ENCODE measurements around the gene OBP2A. TPM values are rescaled to one million over a fixed set of nuclear protein-coding genes. Genes with fewer than 3 reads are reported as not detected.

OBP2A gene
- total RNA-seq, 1 experiment from 2014 or later: not detected

GRCh38 chr9:135508211-135508820 lies 37.6 kb upstream of the OBP2A start:
- H3K4me1 Mint-ChIP-seq: no peaks in the 10 kb centered on the region
- POLR2A ChIA-PET: no interaction called here

GRCh38 chr9:135509458-135509857 lies 36.5 kb upstream of the OBP2A start:
- CTCF ChIA-PET: no interaction called here
- Mint-ChIP-seq H3K4me3 (no peak overlapping the region), H3K27ac (no peak overlapping the region), H3K27me3 (ENCODE audit: low read depth) (no peaks in the 10 kb centered on the region), H3K4me1 (no peaks in the 10 kb centered on the region), H3K36me3 (peaks cover 7% of the 10 kb centered on the region), H3K9me3 (no peaks in the 10 kb centered on the region; the same call in 1 of the 2 replicates)
- no peak for DNase-seq (ENCODE audit: low spot score)
- POLR2A ChIA-PET: no interaction called here
- ATAC-seq: no peak
- no peak for TF ChIP-seq AFF4 (CRISPR knock-in tag; IDR thresholded peaks at IDR 0.05; ENCODE audit: borderline replicate concordance)
- no peak for TF ChIP-seq FOXP1 (CRISPR knock-in tag; IDR thresholded peaks at IDR 0.05; ENCODE audit: borderline replicate concordance)
- TF ChIP-seq TEAD4 (CRISPR knock-in tag; IDR thresholded peaks at IDR 0.05): no peak

More at GRCh38 chr9:135508211-135508820, 37.6 kb upstream of the OBP2A start:
- TF ChIP-seq ZBTB43 (CRISPR knock-in tag; IDR thresholded peaks at IDR 0.05) (no peak), ZNF263 (CRISPR knock-in tag; IDR thresholded peaks at IDR 0.05; ENCODE audit: low read depth) (no peak), ZNF219 (CRISPR knock-in tag; IDR thresholded peaks at IDR 0.05; ENCODE audit: borderline replicate concordance) (no peak), CREB1 (CRISPR knock-in tag; IDR thresholded peaks at IDR 0.05) (no peak)
- Mint-ChIP-seq H3K27ac (no peak overlapping the region), H3K9me3 (no peaks in the 10 kb centered on the region; the same call in 1 of the 2 replicates), H3K36me3 (peaks cover 13% of the 10 kb centered on the region), H3K4me3 (no peak overlapping the region), H3K27me3 (ENCODE audit: low read depth) (no peaks in the 10 kb centered on the region)
- DNase-seq (ENCODE audit: low spot score): peak; percentile 4
- ATAC-seq: no peak
- CTCF ChIA-PET: no interaction called here

GRCh38 chr9:135512241-135512603 lies 33.7 kb upstream of the OBP2A start:
- ATAC-seq: no peak
- CTCF ChIA-PET: interaction anchor here (1.3 kb wide), 2 partner anchors 8 to 14 kb away, joined by 3 to 6 read pairs; no protein-coding TSS in a partner anchor
- POLR2A ChIA-PET: no interaction called here
- Mint-ChIP-seq H3K36me3 (no peaks in the 10 kb centered on the region), H3K4me1 (no peaks in the 10 kb centered on the region), H3K4me3 (no peak overlapping the region), H3K27me3 (ENCODE audit: low read depth) (no peaks in the 10 kb centered on the region), H3K9me3 (no peaks in the 10 kb centered on the region; the same call in 1 of the 2 replicates), H3K27ac (no peak overlapping the region; the same call in 1 of the 2 replicates)
- DNase-seq (ENCODE audit: low spot score): peak; percentile 2
- no peak for TF ChIP-seq ZNF532 (CRISPR knock-in tag; IDR thresholded peaks at IDR 0.05; ENCODE audit: borderline replicate concordance)
- no peak for TF ChIP-seq CDX4 (CRISPR knock-in tag; IDR thresholded peaks at IDR 0.05; ENCODE audit: borderline replicate concordance)
- no peak for TF ChIP-seq KAT7 (CRISPR knock-in tag; IDR thresholded peaks at IDR 0.05; ENCODE audit: borderline replicate concordance)
- no peak for TF ChIP-seq ZBTB43 (CRISPR knock-in tag; IDR thresholded peaks at IDR 0.05)

Data from WTC11 (cell line).